Mucosa of descending colon (tissue), 3 donors: ENCODE data around the gene SLC18A2. TPM values are rescaled to one million over a fixed set of nuclear protein-coding genes. Genes with fewer than 3 reads are reported as not detected.

Experiments
- ATAC-seq: fragments of 200-7000 bp; cut with Tn5 transposase; one replicate; pipeline ENCODE4 v1.9.1; 2020; ENCODE audit warnings: mild to moderate bottlenecking, moderate library complexity
- DNase-seq, 3 donors: peaks; one replicate each; pipeline ENCODE4 v3.0.0-alpha.2; 2020
- H3K36me3 ChIP-seq: fragments of 200-600 bp; one replicate; pipeline ENCODE4 v1.8.0; 2021; ENCODE audit warnings: low read depth, mild to moderate bottlenecking
- H3K4me1 ChIP-seq: fragments of 200-600 bp; one replicate; pipeline ENCODE4 v1.8.0; 2021; ENCODE audit warnings: low read depth, mild to moderate bottlenecking
- H3K4me3 ChIP-seq: fragments of 200-600 bp; one replicate; pipeline ENCODE4 v1.8.0; 2021; ENCODE audit warnings: mild to moderate bottlenecking
- H3K9me3 ChIP-seq: fragments of 200-600 bp; one replicate; pipeline ENCODE4 v1.8.0; 2021; ENCODE audit warnings: mild to moderate bottlenecking
- CTCF ChIP-seq: fragments of 200-600 bp; IDR thresholded peaks from one replicate; pipeline ENCODE4 v1.8.0; 2022; ENCODE audit warnings: antibody characterized with exemption, mild to moderate bottlenecking
- intact Hi-C, 2 donors: fragments of 100-400 bp; cut with DNase I in 1 of 2; cut with micrococcal nuclease in 1 of 2; formaldehyde crosslinking; loops; one replicate each; pipeline versions ENCODE4 v1.11.0 to v1.11.1; 2022; cut with DNase I, micrococcal nuclease
- total RNA-seq, 3 donors: library from RNA; stranded (reverse); fragmentation: NEBNext Ultra II Directional in 2 of 3; extraction: Animal tissue kit (Norgen Biotek cat#: 25700) in 2 of 3; gene quantifications; one replicate each; pipeline versions ENCODE4 v1.2.1 to v1.2.4, GENCODE V29; 2021 to 2023
- donor health status: DM: no; HTN: no; CAD: no; lungs with moderate emphysema.
- donor health status: DM: no; HTN: no; CAD: no.
- donor health status: DM: no; HTN: yes; CAD: no.

Gene SLC18A2
- total RNA-seq, 3 donors from 2014 or later = 0.29 to 1.9 (median 1.6) TPM

- Histone ChIP-seq H3K9me3 (no peaks in the 10 kb centered on the region), H3K4me1 (no peaks in the 10 kb centered on the region), H3K4me3 (no peak overlapping the region), H3K36me3 (no peaks in the 10 kb centered on the region)
- DNase-seq (no peak), ATAC-seq (no peak)
- TF ChIP-seq CTCF = no peak
- intact Hi-C loops = no loop called here
These were observed 14.1 kb downstream of the SLC18A2 start for GRCh38 chr10:117254774-117255735.

GRCh38 chr10:117255835-117256460 lies 15.0 kb downstream of the SLC18A2 start:
- Histone ChIP-seq H3K4me3 (no peak overlapping the region), H3K4me1 (no peaks in the 10 kb centered on the region), H3K9me3 (no peaks in the 10 kb centered on the region), H3K36me3 (no peaks in the 10 kb centered on the region)
- DNase-seq = no peak
- intact Hi-C loops = no loop called here
- TF ChIP-seq CTCF = no peak
- ATAC-seq = no peak

- intact Hi-C loops = no loop called here
- Histone ChIP-seq H3K4me3 (no peak overlapping the region), H3K4me1 (no peaks in the 10 kb centered on the region), H3K36me3 (no peaks in the 10 kb centered on the region), H3K9me3 (no peaks in the 10 kb centered on the region)
- ATAC-seq (no peak), DNase-seq (no peak)
- no peak for TF ChIP-seq CTCF
These were observed 16.0 kb downstream of the SLC18A2 start for GRCh38 chr10:117256910-117257309.

- intact Hi-C loops = no loop called here
- no peak for TF ChIP-seq CTCF
- no peak for ATAC-seq
- Histone ChIP-seq H3K4me3 (no peak overlapping the region), H3K9me3 (no peaks in the 10 kb centered on the region), H3K4me1 (no peaks in the 10 kb centered on the region), H3K36me3 (no peaks in the 10 kb centered on the region)
- no peak for DNase-seq
These were observed 16.8 kb downstream of the SLC18A2 start for GRCh38 chr10:117257721-117258120.

- H3K36me3 ChIP-seq = no peaks in the 10 kb centered on the region
- no peaks in the 10 kb centered on the region for H3K4me1 ChIP-seq
- no peak for ATAC-seq
- TF ChIP-seq CTCF = no peak
- no peaks in the 10 kb centered on the region for H3K9me3 ChIP-seq
- no peak overlapping the region for H3K4me3 ChIP-seq
- DNase-seq = no peak
- intact Hi-C loops = no loop called here
These were observed 18.4 kb downstream of the SLC18A2 start for GRCh38 chr10:117259279-117259678.
